ENCODE results near the gene MAD1L1.

Gene MAD1L1

GRCh38 chr7:2257651-2258050 is 24.9 kb upstream of the MAD1L1 start:
- DNase-seq: no peak

- DNase-seq: no peak
Measured at GRCh38 chr7:2257046-2257551, 24.4 kb upstream of the MAD1L1 start.

DNA sequence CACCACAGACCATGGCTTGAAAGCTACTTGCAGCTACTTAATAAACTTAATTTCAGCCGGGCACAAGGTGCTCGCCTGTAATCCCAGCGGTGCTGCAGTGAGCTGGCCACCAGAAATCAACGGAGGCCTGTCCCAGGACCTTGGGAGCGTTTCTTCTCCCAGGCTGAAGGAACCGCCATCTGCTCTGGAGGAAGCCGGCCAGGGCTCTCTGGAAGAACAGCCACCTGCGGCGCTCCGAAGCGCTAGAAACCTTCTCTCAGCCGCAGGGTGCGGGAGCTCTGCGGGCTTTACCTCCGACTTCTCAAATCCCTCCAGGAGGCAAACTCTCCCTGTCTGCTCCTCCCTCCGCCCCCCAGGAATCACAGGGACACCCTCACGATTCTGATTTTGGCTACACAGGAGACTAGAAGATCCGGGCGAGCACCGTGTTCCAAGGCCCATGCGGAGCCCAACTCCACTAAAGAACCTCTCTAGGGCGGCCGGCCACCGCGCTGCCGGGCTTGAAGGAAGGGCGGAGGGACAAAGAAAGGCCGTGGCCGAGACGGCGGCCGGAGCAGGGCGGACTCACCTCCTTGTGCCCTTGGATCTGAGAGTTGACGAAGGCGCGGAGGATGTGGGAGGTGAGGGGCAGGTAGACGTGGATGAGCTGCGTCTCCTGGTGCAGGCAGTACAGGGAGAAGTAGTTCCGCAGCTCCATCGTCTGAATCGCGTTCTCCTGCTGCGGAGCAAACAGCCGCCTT is 23.7 kb upstream of the MAD1L1 start:
- no peak for DNase-seq

DNA sequence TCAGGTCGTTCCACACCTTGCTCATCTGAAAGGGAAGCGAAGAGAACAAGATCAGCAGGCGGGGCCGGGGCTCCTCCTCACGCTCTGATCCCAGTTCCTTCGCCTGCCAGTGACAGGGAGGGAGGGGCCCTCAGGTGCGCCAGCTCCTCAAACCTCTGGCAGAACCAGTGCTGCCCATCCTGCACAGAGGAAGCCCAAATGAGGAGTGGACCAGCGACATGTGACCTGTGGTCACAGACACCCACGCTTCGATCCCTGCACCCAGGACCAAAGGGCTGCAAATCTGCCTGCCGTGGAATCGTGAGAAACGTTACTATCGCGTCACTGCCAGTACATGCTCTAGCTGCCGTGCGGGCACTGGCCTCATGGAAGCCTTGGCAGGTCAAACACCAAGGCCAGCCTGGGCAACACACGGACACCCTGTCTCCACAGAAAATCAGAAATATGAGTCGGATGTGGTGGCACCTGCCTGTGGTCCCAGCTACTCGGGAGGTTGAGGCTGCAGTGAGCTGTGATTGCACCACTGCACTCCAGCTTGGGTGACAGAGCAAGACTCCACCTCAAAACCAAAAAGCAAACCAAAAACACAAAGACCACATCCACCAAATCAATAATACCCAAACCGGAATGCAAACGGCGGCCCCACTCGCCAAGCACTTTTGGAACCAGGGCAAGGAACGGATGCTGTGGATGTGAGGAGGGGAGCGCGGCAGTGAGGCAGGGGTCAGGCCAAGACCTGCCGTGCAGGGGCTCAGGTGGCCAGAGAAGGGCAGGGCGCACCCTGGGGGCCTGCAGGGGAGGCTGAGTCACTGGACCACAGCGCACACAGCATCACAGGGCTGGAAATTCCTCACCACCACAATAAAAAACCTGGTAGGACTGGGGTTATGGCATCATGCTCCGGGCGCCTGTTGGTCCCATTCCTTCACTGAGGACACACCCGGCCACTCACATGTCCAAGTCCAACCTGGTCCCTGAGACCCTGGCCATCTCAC is 22.7 kb upstream of the MAD1L1 start:
- DNase-seq: no peak

- no peak for DNase-seq
Measured at GRCh38 chr7:2254429-2255144, 21.8 kb upstream of the MAD1L1 start.

DNA sequence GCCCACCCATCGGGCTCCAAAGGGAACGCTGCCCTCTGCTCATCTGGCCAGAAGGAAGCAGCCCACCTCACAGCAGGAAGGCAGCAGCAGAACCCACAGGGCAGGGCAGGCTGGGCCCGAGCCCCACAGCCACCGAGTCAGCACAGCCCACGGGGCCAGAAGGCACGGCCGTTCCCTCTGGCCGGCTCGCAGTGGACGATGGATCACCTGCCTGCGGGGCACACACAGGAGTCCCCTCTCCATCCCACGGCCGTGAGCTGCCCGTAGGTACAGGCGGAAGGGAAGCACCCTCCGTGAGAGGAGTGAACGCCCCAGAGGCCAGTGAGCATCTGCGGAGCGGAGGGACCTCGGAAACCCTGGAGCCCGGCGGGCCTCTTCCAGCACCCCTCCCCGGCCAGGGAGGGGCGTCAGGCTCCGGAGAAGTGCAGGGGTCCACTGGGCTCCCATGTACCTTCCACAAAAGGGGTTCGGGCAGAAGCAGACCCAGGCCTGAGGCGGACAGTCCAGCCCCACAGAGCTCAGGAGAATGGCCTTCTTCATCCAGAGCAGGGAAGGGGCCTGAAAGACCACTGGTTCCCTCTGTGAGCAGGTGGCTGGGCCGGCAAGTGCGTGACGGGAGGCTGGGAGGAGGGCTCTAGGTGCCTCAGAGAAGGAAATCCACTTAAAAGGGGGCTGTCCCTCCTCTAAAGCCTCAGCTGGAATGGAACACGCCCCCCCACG is 20.9 kb upstream of the MAD1L1 start:
- no peak for DNase-seq

- no peak for DNase-seq
Measured at GRCh38 chr7:2253021-2253420, 20.3 kb upstream of the MAD1L1 start.

DNA sequence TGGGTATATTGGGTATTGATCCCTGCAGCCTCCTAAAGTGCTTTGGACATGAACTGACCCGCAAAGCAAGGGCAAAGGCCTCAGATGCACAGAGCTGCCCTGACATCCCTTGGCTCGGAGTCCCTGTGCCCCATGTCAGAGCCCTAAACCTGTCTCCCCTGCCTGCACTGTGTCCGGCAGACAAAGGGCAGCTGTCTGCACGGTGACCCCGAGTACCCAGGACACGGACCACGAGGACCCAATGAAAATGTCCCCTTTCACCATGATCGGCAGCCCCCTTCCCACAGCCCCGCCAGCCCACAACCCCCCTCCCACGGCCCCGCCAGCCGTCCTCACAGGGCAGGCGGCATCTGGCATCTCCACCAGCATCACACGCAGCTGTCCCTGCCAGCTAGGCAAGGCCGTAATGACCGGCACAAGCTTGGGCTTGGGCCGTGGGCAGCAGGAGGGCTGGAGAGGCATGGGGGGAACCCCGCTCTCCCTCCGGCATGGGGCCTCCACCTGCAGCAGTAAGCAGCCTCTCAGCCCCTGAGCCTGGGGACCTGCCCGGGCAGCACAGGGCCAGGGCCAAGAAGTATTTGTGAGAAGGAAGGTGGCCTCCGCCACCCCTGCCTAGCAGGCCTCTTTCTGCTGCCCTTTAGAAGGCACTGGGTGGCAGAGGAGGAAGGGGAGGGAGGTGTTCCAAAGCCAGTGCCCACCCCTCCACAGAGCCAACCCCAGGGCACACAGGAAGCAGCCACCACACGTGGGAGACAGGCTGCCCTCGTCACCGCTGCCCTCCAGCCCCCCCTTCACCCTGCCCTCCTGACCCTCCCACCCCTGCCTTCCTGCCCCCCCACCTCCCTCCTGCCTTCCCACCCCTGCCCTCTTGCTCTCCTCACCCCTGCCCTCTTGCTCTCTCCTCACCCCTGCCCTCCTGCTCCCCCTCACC is 19.4 kb upstream of the MAD1L1 start:
- peak; percentile 39 for DNase-seq

GRCh38 chr7:2251381-2251780 is 18.6 kb upstream of the MAD1L1 start:
- no peak for DNase-seq

GRCh38 chr7:2249744-2250323 is 17.1 kb upstream of the MAD1L1 start:
- no peak for DNase-seq

- DNase-seq: peak; percentile 94
Measured at GRCh38 chr7:2248984-2249694, 16.4 kb upstream of the MAD1L1 start.

DNA sequence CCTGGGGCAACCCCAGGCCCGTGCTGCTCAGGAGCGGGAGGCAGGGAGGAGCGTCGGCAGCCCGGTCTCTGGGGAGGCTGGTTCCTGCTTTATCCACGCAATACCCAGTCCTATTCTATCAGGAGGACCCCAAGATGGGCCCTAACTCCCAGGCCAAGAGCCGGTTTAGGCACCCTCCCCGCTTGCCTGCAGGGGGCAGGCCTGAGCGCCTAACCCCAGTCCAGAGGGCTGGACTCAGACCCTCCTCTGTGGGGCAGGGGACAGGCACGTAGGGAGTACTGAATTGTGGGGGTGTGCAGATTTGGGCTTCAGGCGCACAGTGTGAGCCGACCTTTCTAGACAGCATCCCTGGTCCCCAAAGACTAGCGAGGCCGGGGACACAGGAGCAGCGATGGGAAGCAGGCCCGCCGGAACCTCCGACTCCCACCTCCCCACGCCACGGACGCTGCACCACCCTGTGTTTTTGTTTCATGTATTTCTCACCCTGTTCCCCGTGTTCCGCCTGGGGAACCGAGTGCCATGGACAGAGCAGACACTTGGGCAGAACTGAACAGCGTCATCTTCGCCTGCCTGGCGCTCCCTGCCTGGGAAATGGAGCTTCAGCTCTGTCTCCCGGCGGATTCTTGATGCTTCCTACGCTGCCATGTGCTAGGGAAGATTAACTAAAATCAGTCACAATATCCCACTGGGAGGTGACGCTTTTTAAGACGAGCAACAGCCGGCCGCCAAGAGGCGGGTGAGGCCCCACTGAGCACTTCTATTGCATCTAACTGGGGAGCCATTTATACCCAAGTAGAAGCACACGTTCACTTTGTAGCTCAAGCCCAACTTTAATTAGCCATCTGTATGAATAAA is 14.6 kb upstream of the MAD1L1 start:
- DNase-seq: no peak

DNA sequence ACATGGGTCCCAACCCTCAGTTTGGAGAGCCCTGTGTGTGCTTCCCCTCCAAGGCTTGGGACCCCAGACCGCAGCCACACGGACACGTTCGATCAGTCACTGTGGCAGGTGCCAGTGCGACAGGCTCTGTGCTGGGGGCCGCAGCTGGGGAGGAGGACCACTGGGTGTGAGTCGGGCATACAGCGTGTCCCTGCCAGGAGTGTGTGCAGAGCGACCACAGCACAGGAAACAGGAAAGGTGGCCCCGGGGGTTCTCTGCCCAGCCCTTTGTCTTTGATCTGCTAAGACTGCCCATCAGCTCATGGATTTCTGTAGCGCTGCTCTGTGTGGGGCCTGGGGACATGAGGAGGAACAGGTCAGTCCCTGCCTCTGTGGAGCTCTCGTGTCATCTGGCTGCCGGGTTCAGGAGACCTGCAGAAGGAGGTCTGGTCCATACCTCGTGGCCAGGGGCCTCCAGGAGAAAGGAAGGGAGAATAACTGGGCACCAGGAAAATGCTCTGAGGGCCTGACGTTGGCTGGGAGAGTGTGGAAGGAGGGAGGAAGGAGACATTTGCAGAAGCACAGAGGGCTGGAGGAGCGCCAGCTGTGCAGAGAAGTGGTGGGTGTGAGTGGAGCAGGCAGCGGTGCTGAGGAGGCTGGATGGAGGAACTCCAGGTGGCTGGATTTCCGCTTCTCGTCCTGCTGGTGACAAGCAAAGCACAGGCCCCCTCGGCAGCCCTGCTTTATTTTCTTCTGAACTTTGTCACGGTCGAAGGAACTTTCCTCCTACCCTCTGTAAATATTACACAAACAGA is 13.3 kb upstream of the MAD1L1 start:
- peak; percentile 66 for DNase-seq

DNA sequence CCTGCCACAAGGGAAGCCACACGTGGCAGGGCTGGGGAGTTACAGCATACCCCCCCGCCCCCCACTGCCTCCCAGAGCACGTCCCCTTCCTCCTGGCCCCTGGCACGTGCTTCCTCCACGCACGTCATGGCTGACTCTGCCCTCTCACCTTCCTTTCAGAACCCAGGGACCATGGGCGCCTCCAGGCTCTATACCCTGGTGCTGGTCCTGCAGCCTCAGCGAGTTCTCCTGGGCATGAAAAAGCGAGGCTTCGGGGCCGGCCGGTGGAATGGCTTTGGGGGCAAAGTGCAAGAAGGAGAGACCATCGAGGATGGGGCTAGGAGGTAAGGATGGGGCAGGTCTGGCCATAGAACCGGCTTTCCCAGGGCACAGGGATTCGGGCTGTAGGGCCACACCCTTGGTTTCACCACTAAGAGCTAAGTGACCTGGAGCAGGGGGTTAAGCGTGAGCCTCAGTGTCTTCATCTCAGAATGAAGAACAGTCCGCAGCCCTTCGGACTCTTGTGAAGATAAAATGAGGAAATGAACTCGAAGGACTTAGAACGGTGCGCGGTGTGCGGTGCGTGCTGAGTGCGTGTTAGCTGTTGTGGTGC is 11.8 kb upstream of the MAD1L1 start:
- no peak for DNase-seq

DNA sequence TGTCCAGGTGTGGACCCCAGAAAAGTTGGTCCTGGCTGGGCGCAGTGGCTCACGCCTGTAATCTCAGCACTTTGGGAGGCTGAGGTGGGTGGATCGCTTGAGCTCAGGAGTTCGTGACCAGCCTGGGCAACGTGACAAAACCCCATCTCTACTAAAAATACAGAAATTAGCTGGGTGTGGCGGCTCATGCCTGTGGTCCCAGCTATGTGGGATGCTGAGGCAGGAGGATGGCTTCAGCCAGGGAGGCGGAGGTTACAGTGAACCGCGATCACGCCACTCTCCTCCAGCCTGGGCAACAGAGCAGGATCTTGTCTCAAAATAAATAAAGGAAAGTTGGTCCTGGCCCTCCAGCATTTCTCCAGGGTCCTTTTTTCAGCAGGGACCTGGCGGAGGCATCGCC is 10.7 kb upstream of the MAD1L1 start:
- DNase-seq: no peak

GRCh38 chr7:2242541-2243429 is 10.0 kb upstream of the MAD1L1 start:
- DNase-seq: no peak

Measured in GDM1 (cell line).